NCI-H446 (cell line): ENCODE data around the gene ZDHHC16.
"Not testable (repeated sequence)": the region's sequence is repeated elsewhere in the genome, so short reads cannot be mapped to it uniquely, and the experiment has no call there.

Experiments
- DNase-seq, 2 experiments: peaks; one replicate each; lab custom pipeline; 2025; lab: John Stamatoyannopoulos, UW

The ZDHHC16 gene

GRCh38 chr10:97445722-97446639 is at the start of gene ZDHHC16, which contains the start of gene EXOSC1:
ZDHHC16 (plus strand) TSS chr10:97446175; CDS start chr10:97451676, 5,501 bp downstream.
EXOSC1 (minus strand) TSS chr10:97446006; CDS start chr10:97445985, 21 bp downstream.
- peak; percentile 66 to 89 for DNase-seq

DNA sequence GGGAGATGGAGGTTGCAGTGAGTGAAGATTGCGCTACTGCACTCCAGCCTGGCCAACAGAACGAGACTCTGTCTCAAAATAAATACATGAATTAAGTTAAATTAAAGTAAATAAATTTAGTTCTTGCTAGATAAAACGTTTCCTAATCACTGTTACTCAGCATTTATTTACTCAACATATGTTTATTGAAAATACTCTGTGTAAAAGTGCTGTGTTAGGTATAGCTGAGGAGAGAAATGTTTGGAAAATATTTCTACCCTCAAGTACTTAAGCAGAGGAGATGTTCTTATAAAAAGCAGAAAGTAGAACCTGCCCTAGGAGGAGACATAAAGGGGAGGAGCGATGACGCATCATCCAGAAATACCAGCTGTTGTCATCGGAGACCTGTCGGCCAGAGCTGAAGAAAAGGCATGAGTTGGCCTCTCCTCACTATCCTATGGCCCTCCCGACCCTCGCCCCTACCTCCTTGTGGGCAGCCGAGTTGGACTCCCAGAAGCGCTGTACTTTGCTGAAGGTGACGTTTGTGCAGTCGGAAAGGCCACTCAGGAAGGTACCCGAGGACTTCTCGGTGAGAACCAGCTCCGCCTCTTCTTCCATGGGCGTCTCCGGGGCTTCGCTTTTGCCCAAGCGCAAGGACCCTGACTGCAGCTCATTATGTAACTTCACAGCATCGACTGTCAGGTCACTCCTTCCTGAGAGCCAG is 46.0 kb upstream of the ZDHHC16 start:
- DNase-seq: peak in 1 of 2 experiments; percentile 22

DNA sequence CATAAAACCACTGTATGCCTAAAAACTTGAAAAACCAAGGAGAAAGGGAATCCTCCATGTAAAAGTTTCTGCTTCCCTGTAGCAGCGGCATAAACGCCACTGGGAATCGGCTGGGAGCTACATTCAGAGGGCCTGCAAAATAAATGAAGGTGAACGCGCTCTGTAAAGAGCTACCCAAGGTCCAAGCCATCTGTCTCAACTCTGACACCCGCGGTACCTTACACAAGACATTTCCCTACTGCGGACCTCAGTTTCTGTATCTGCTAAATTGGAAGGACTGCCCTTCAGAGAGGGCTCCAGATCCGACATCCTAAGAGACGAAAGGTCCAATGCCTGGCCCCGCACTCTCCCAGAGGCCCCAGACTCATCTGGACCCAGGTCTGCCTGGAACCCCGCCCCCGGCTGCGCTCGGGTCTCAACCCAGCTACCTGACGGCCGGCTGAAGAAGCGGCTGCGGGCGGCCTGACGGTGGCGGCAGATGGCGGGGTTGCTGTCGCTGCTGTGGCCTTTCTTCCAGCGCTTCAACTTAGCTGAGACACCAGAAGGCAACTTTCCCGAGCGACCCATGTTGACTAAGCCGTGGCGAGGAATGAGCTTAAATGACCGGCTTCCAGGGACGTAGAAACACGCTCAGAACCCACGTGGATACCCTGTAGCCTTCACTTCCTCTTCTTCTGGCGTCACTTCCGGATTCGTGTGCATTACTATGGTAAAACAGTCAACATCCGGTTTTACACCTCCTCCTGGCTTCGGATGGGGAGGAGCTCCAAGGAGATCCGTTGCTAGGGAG is 45.1 kb upstream of the ZDHHC16 start, which contains the start of gene RRP12:
RRP12 (minus strand) TSS at position 676 of the 790 bp plus-strand sequence; CDS start at position 567, 109 bp downstream.
- DNase-seq: peak; percentile 91 to 95

GRCh38 chr10:97401455-97401919 is 44.5 kb upstream of the ZDHHC16 start:
- no peak for DNase-seq

- no peak for DNase-seq
Observed at GRCh38 chr10:97404044-97404443, 41.9 kb upstream of the ZDHHC16 start.

DNA sequence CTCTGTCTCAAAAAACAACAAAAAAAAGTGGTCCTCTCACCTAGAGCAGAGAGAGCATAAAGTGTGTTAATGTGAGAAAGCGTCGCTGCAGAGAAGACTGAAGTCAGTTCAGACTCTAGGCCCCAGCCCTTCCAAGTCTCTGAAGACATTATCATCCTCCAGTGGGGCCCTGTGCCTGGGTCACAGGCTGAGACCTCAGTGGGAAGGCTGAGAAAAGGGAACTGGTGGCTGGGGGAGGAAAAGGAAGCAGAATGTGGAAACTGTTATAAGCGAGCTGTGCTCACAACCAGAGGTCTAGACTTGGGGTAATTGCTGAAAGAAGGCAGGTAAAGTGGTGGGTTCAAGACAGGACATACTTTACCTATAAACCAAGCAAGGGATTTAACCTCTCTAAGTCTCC is 39.9 kb upstream of the ZDHHC16 start:
- DNase-seq: no peak

GRCh38 chr10:97406483-97406882 is 39.5 kb upstream of the ZDHHC16 start:
- DNase-seq: not testable (repeated sequence)

- peak; percentile 19 to 67 for DNase-seq
Observed at GRCh38 chr10:97407211-97407951, 38.6 kb upstream of the ZDHHC16 start.

DNA sequence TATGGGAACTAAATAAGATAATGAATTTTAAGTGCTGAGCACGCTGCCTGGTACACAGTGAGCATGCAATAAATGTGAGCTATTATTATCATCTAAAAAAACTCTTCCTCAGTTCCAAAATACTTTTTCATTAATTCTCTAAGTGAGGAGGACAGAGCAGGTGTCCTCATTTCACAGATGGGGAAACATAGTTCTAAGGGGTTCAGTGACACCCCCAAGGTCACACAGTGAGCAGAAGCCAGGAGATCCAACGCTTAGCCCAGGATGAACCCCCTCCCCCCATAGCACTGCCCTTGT is 38.1 kb upstream of the ZDHHC16 start:
- DNase-seq: no peak

- DNase-seq: no peak
Observed at GRCh38 chr10:97408496-97408992, 37.4 kb upstream of the ZDHHC16 start.

GRCh38 chr10:97411406-97411805 is 34.6 kb upstream of the ZDHHC16 start:
- DNase-seq: no peak

GRCh38 chr10:97412891-97413304 is 33.1 kb upstream of the ZDHHC16 start:
- no peak for DNase-seq

- DNase-seq: no peak
Observed at GRCh38 chr10:97416565-97416964, 29.4 kb upstream of the ZDHHC16 start.

DNA sequence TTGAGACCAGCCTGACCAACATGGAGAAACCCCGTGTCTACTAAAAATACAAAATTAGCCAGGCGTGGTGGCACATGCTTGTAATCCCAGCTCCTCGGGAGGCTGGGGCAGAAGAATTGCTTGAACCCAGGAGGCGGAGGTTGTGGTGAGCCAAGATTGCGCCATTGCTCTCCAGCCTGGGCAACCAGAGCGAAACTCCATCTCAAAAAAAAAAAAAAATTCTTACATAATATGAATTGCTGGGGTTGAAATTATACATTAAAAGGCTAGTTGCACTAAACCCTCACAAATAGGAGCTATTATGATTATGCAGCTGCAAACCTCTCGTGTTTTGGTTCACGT is 22.2 kb upstream of the ZDHHC16 start:
- not testable (repeated sequence) for DNase-seq

GRCh38 chr10:97425964-97426775 is 19.8 kb upstream of the ZDHHC16 start, which contains the start of gene PGAM1:
PGAM1 (plus strand) TSS chr10:97426191; CDS start chr10:97426308, 117 bp downstream.
- DNase-seq: peak; percentile 66 to 93

- peak in 1 of 2 experiments; percentile 2 for DNase-seq
Observed at GRCh38 chr10:97426776-97427570, 19.0 kb upstream of the ZDHHC16 start.

GRCh38 chr10:97427571-97428179 is 18.3 kb upstream of the ZDHHC16 start:
- DNase-seq: no peak

- DNase-seq: no peak
Observed at GRCh38 chr10:97428572-97428981, 17.4 kb upstream of the ZDHHC16 start.

DNA sequence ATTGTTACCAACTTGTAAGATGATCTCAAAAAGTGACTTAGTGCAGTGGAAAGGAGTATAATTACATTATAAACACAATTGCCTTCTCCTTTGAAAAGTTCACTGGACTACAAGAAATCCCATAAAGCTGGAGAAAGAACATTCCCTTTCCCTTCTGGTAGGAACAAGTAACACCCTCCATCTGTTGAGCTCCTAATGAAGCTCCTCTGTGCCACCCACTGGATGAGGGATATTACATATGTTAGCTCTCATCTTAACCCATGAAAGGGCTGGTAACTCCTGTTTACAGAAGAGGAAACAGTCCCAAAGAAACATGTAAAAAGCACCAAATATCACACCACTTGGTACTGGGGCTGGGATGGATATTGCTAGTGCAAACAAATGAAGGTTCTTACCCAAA is 11.9 kb upstream of the ZDHHC16 start:
- no peak for DNase-seq
